Measurements from ENCODE around the gene FBXW8. TPM values are rescaled to one million over a fixed set of nuclear protein-coding genes. Genes with fewer than 3 reads are reported as not detected.

FBXW8 gene
- total RNA-seq, 1 donor from 2014 or later = 32.1 TPM

DNA sequence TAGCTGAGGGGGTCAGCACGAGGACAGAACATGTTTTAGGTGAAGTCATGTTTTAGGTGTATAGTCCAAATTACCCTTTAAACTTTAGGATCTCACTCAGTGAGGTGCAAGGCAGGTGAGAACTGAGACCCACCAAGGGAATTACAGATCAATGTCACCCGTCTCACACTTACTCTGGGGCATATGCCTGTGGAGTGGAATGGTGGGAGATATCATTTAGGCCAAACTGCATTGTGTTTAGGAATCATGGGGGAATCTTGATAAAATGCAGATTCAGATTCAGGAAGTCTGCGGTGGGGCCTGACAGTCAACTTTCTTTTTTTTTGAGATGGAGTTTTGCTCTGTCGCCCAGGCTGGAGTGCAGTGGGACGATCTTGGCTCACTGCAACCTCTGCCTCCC, 17.8 kb downstream of the FBXW8 start:
- Mint-ChIP-seq H3K27me3 (ENCODE audit: unreplicated experiment) (no peaks in the 10 kb centered on the region), H3K4me1 (ENCODE audit: unreplicated experiment) (peaks cover 26% of the 10 kb centered on the region), H3K27ac (ENCODE audit: unreplicated experiment) (no peak overlapping the region), H3K36me3 (ENCODE audit: unreplicated experiment) (peaks cover 30% of the 10 kb centered on the region), H3K9me3 (ENCODE audit: unreplicated experiment) (no peaks in the 10 kb centered on the region), H3K4me3 (ENCODE audit: unreplicated experiment) (no peak overlapping the region)
- no peak for TF ChIP-seq CTCF (IDR thresholded peaks at IDR 0.05)
- DNase-seq (ENCODE audit: extremely low spot score, unreplicated experiment) = no peak

DNA sequence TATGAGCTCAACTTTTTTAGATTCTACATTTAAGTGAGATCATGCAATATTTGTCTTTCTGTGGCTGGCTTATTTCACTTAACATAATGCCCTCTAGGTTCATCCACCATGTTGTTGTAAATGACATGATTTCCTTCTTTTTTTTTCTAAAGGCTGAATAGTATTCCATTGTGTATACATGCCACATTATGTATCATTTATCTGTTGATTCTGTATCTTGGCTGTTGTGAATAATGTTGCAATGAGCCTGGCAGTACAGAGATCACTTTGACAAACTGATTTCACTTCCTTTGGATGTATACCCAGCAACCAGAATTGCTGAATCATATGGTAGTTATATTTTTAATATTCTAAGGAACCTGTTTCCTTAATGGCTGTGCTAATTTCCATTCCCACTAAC, 19.1 kb downstream of the FBXW8 start:
- no peaks in the 10 kb centered on the region for H3K27me3 Mint-ChIP-seq (ENCODE audit: unreplicated experiment)
- no peaks in the 10 kb centered on the region for H3K9me3 Mint-ChIP-seq (ENCODE audit: unreplicated experiment)
- peaks cover 33% of the 10 kb centered on the region for H3K36me3 Mint-ChIP-seq (ENCODE audit: unreplicated experiment)
- H3K27ac Mint-ChIP-seq (ENCODE audit: unreplicated experiment) = no peak overlapping the region
- peaks cover 28% of the 10 kb centered on the region for H3K4me1 Mint-ChIP-seq (ENCODE audit: unreplicated experiment)
- no peak for TF ChIP-seq CTCF (IDR thresholded peaks at IDR 0.05)
- H3K4me3 Mint-ChIP-seq (ENCODE audit: unreplicated experiment) = no peak overlapping the region
- no peak for DNase-seq (ENCODE audit: extremely low spot score, unreplicated experiment)

GRCh38 chr12:116931665-116932064, 20.9 kb downstream of the FBXW8 start:
- H3K9me3 Mint-ChIP-seq (ENCODE audit: unreplicated experiment) = no peaks in the 10 kb centered on the region
- H3K36me3 Mint-ChIP-seq (ENCODE audit: unreplicated experiment) = peaks cover 46% of the 10 kb centered on the region
- peaks cover 15% of the 10 kb centered on the region for H3K4me1 Mint-ChIP-seq (ENCODE audit: unreplicated experiment)
- H3K4me3 Mint-ChIP-seq (ENCODE audit: unreplicated experiment) = no peak overlapping the region
- DNase-seq (ENCODE audit: extremely low spot score, unreplicated experiment) = no peak
- no peak for TF ChIP-seq CTCF (IDR thresholded peaks at IDR 0.05)
- H3K27ac Mint-ChIP-seq (ENCODE audit: unreplicated experiment) = no peak overlapping the region
- H3K27me3 Mint-ChIP-seq (ENCODE audit: unreplicated experiment) = no peaks in the 10 kb centered on the region

- H3K9me3 Mint-ChIP-seq (ENCODE audit: unreplicated experiment) = no peaks in the 10 kb centered on the region
- no peak overlapping the region for H3K4me3 Mint-ChIP-seq (ENCODE audit: unreplicated experiment)
- no peak for DNase-seq (ENCODE audit: extremely low spot score, unreplicated experiment)
- H3K27me3 Mint-ChIP-seq (ENCODE audit: unreplicated experiment) = no peaks in the 10 kb centered on the region
- H3K36me3 Mint-ChIP-seq (ENCODE audit: unreplicated experiment) = peaks cover 51% of the 10 kb centered on the region
- H3K27ac Mint-ChIP-seq (ENCODE audit: unreplicated experiment) = no peak overlapping the region
- peaks cover 6% of the 10 kb centered on the region for H3K4me1 Mint-ChIP-seq (ENCODE audit: unreplicated experiment)
- no peak for TF ChIP-seq CTCF (IDR thresholded peaks at IDR 0.05)
Observed at GRCh38 chr12:116933091-116933490, 22.3 kb downstream of the FBXW8 start.

DNA sequence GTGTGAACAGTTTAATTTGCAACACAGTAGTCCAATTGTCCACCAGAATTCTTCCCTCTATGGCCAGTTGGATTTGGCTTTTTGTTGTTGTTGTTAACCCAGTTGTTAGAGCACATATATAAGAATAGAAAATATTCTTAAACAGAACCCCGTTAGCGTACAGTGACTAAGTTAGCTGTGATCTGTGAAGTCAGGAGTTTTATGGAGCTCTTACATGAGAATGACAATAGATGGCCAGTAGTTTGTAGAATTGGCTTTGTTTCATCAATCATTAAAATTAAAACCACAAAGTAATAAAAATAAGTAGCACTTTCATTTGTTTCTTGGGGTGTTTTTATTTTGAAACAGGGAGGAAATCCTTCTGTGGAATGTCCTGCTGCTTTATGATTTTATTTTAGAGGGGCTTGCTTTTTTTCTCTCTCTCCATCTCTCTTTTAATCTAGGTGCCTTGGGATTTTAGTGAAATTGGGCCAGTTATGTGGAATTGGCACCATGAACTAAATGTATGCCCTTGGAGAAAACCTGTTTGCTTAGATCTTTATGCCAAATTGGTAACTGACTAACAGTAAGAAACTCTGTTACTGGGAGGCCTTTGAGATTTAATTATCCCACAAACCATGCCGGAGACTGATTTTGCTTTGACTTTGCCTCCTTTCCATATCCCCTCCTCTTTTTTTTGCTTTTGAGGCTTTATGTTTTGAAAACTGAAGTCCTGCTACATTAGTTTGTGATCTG, 22.9 kb downstream of the FBXW8 start:
- peaks cover 6% of the 10 kb centered on the region for H3K4me1 Mint-ChIP-seq (ENCODE audit: unreplicated experiment)
- no peaks in the 10 kb centered on the region for H3K27me3 Mint-ChIP-seq (ENCODE audit: unreplicated experiment)
- peak overlapping the region; percentile 20 for H3K27ac Mint-ChIP-seq (ENCODE audit: unreplicated experiment)
- no peak for TF ChIP-seq CTCF (IDR thresholded peaks at IDR 0.05)
- H3K4me3 Mint-ChIP-seq (ENCODE audit: unreplicated experiment) = no peak overlapping the region
- H3K36me3 Mint-ChIP-seq (ENCODE audit: unreplicated experiment) = peaks cover 47% of the 10 kb centered on the region
- no peaks in the 10 kb centered on the region for H3K9me3 Mint-ChIP-seq (ENCODE audit: unreplicated experiment)
- no peak for DNase-seq (ENCODE audit: extremely low spot score, unreplicated experiment)
